ENCODE measurements around the gene CFAP20DC.
A peak's percentile ranks its signal among the peaks of the same experiment; 100 is the strongest.
"Not testable (repeated sequence)": the region's sequence is repeated elsewhere in the genome, so short reads cannot be mapped to it uniquely, and the experiment has no call there.

The CFAP20DC gene

GRCh38 chr3:58829321-58830000, 220.4 kb downstream of the CFAP20DC start:
- no peak overlapping the region for H3K4me3 ChIP-seq (replicated peaks; ENCODE audit: low read depth, low read length)
- no peak for TF ChIP-seq CTCF (IDR thresholded peaks at IDR 0.05; ENCODE audit: low read length, missing control alignments)
- DNase-seq (ENCODE audit: low read depth) = peak; percentile 2

DNA sequence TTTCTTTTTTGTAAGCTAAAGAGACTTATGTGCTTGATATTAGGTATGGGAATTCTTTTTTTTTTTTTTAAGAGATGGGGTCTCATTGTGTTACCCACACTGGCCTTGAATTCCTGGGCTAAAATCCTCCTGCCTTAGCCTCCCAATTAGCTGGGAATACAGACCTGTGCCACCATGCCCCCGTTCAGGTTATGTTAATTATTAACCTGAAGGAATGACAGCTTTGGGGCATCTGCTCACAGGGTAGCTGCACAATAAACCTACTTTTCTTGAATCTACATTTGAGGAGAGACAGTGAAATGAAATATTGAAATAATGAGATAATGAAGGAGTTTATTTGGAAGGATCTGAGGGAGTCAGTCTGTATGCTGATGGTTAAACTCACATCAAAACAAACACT, 225.0 kb downstream of the CFAP20DC start:
- no peak overlapping the region for H3K4me3 ChIP-seq (replicated peaks; ENCODE audit: low read depth, low read length)
- TF ChIP-seq CTCF (IDR thresholded peaks at IDR 0.05; ENCODE audit: low read length, missing control alignments) = no peak
- no peak for DNase-seq (ENCODE audit: low read depth)

DNA sequence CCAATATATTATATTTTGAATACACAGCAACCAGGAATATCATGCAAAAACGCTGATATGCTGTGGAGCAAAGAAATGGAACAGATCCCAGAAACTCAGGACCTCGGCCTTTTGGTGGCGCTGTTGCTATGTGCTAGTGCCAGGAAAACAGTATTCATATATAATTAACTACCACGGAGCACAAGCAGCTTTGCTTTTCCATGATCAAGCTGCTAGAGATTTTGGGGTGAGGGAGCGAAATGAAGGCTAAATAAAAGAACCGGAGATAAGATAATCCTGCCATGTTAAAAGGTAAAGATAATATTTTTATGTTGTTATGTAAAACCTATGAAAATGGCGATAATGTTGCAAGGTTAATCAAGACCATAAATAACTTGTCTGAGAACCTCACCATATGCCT, 225.5 kb downstream of the CFAP20DC start:
- peak; percentile 83 for TF ChIP-seq CTCF (IDR thresholded peaks at IDR 0.05; ENCODE audit: low read length, missing control alignments)
- no peak overlapping the region for H3K4me3 ChIP-seq (replicated peaks; ENCODE audit: low read depth, low read length)
- DNase-seq (ENCODE audit: low read depth) = peak; percentile 69

- not testable (repeated sequence) for DNase-seq (ENCODE audit: low read depth); H3K4me3 ChIP-seq (replicated peaks; ENCODE audit: low read depth, low read length)
These were observed 243.1 kb downstream of the CFAP20DC start for GRCh38 chr3:58806551-58807244.

- H3K4me3 ChIP-seq (replicated peaks; ENCODE audit: low read depth, low read length) = no peak overlapping the region
- TF ChIP-seq CTCF (IDR thresholded peaks at IDR 0.05; ENCODE audit: low read length, missing control alignments) = no peak
- DNase-seq (ENCODE audit: low read depth) = no peak
These were observed 244.9 kb downstream of the CFAP20DC start for GRCh38 chr3:58804914-58805313.

GRCh38 chr3:58801541-58801940, 248.3 kb downstream of the CFAP20DC start:
- DNase-seq (ENCODE audit: low read depth) = no peak
- H3K4me3 ChIP-seq (replicated peaks; ENCODE audit: low read depth, low read length) = no peak overlapping the region
- TF ChIP-seq CTCF (IDR thresholded peaks at IDR 0.05; ENCODE audit: low read length, missing control alignments) = no peak

DNA sequence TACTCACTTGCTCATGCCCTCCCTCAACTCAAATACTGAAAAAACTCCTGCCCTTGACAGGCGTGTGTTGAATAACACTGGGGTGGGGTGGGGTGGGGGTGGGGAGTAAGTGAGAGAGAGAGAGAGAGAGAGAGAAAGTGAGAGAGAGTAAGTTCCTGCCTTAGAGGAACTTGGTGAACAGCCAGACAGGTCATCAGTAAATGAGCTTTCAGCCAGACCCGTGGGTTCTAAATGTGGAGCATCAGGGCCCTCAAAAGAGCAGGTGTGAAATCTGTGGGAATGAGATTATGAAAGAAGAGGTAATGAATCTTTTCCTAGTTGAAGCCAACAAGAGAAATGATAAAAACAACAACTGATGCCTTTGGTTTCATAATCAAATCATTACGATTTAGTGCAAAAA, 248.9 kb downstream of the CFAP20DC start:
- no peak for DNase-seq (ENCODE audit: low read depth)
- TF ChIP-seq CTCF (IDR thresholded peaks at IDR 0.05; ENCODE audit: low read length, missing control alignments) = no peak
- no peak overlapping the region for H3K4me3 ChIP-seq (replicated peaks; ENCODE audit: low read depth, low read length)

Measured in fibroblast of pulmonary artery (primary cell).